CD14-positive monocyte (primary cell): ENCODE measurements around the gene EFCAB13. TPM values are rescaled to one million over a fixed set of nuclear protein-coding genes. Genes with fewer than 3 reads are reported as not detected.
"Not testable (repeated sequence)": the region's sequence is repeated elsewhere in the genome, so short reads cannot be mapped to it uniquely, and the experiment has no call there.

Experiments used
- DNase-seq, 3 donors: peaks; one replicate each; pipeline ENCODE4 v3.0.0-alpha.2; 2011 to 2022
- H2AFZ ChIP-seq: 2 replicates; pipeline ENCODE4 v1.6.0; 2012; ENCODE audit warnings: mild to moderate bottlenecking, low read depth, low read length, inconsistent platforms; ENCODE audit not compliant: insufficient read depth, poor library complexity, severe bottlenecking
- H3K27ac ChIP-seq, 2 donors: 1 replicate in 1 of 2; 2 replicates in 1 of 2; pipeline ENCODE4 v1.5.1; 2012 to 2013; ENCODE audit warnings: low read length in 2 of 2, control low read depth in 1 of 2, inconsistent platforms in 1 of 2, low read depth in 1 of 2, mild to moderate bottlenecking in 1 of 2
- H3K27me3 ChIP-seq, 2 donors: one replicate each; pipeline versions ENCODE4 v1.6.0 to v1.6.1; 2011 to 2013; ENCODE audit warnings: low read length in 2 of 2; ENCODE audit not compliant: control insufficient read depth in 2 of 2, insufficient read depth in 2 of 2
- H3K36me3 ChIP-seq, 2 donors: replicated peaks in 1 of 2; 1 replicate in 1 of 2; 2 replicates in 1 of 2; pipeline versions ENCODE4 v1.5.1 to v1.6.1; 2012 to 2013; ENCODE audit warnings: low read length in 2 of 2, control low read depth in 1 of 2, inconsistent platforms in 1 of 2, mild to moderate bottlenecking in 1 of 2; ENCODE audit not compliant: insufficient read depth in 2 of 2, control insufficient read depth in 1 of 2
- H3K4me1 ChIP-seq, 2 donors: 1 replicate in 1 of 2; 2 replicates in 1 of 2; pipeline versions ENCODE4 v1.5.1 to v1.6.1; 2012 to 2013; ENCODE audit warnings: low read length in 2 of 2, control low read depth in 1 of 2, inconsistent platforms in 1 of 2, mild to moderate bottlenecking in 1 of 2, moderate library complexity in 1 of 2; ENCODE audit not compliant: insufficient read depth in 2 of 2, control insufficient read depth in 1 of 2
- H3K4me2 ChIP-seq: replicated peaks from 2 replicates; pipeline ENCODE3; 2012; ENCODE audit warnings: low read length, moderate library complexity, mild to moderate bottlenecking; ENCODE audit not compliant: poor library complexity, severe bottlenecking; ENCODE audit errors: extremely low read depth
- H3K4me3 ChIP-seq, 3 experiments: fragments of 200-600 bp in 1 of 3; sonication (generic) in 1 of 3; replicated peaks in 1 of 3; 1 replicate in 2 of 3; 2 replicates in 1 of 3; pipeline ENCODE4 v1.5.1; 2011 to 2013; ENCODE audit warnings: low read length in 3 of 3, mild to moderate bottlenecking in 3 of 3, control low read depth in 2 of 3, low read depth in 2 of 3, inconsistent platforms in 1 of 3, moderate library complexity in 1 of 3
- H3K79me2 ChIP-seq: 2 replicates; pipeline ENCODE4 v1.6.0; 2012; ENCODE audit warnings: mild to moderate bottlenecking, control low read depth, inconsistent platforms, low read length, moderate library complexity; ENCODE audit not compliant: insufficient read depth
- H3K9ac ChIP-seq: 2 replicates; pipeline ENCODE4 v1.6.0; 2017; ENCODE audit warnings: low read length, mild to moderate bottlenecking; ENCODE audit not compliant: insufficient read depth, poor library complexity, severe bottlenecking
- H3K9me3 ChIP-seq, 2 donors: replicated peaks in 1 of 2; 1 replicate in 1 of 2; 2 replicates in 1 of 2; pipeline versions ENCODE4 v1.5.1 to v1.6.1; 2012 to 2013; ENCODE audit warnings: low read length in 2 of 2, control low read depth in 1 of 2; ENCODE audit not compliant: control insufficient read depth in 1 of 2, insufficient read depth in 1 of 2
- H4K20me1 ChIP-seq: 2 replicates; pipeline ENCODE4 v1.6.0; 2012; ENCODE audit warnings: mild to moderate bottlenecking, low read length, control low read depth, moderate library complexity; ENCODE audit not compliant: insufficient read depth
- H3K27ac Mint-ChIP-seq, 7 donors: one replicate each; pipeline ENCODE4 v1.8.0; 2020; ENCODE audit warnings: mild to moderate bottlenecking in 7 of 7, mixed read lengths in 7 of 7, moderate library complexity in 6 of 7, inconsistent platforms in 2 of 7
- H3K27me3 Mint-ChIP-seq, 3 donors: one replicate each; pipeline ENCODE4 v1.8.0; 2021 to 2022; ENCODE audit warnings: low read depth in 3 of 3, mild to moderate bottlenecking in 3 of 3, mixed read lengths in 3 of 3, moderate library complexity in 3 of 3, inconsistent platforms in 1 of 3
- H3K36me3 Mint-ChIP-seq, 2 donors: one replicate each; pipeline ENCODE4 v1.8.0; 2020; ENCODE audit warnings: mixed read lengths in 2 of 2, inconsistent platforms in 1 of 2, mild to moderate bottlenecking in 1 of 2
- H3K4me1 Mint-ChIP-seq: one replicate; pipeline ENCODE4 v1.8.0; 2020; ENCODE audit warnings: mild to moderate bottlenecking, mixed read lengths
- H3K4me3 Mint-ChIP-seq, 2 donors: one replicate each; pipeline ENCODE4 v1.8.0; 2020; ENCODE audit warnings: mild to moderate bottlenecking in 2 of 2, mixed read lengths in 2 of 2, moderate library complexity in 1 of 2
- H3K9me3 Mint-ChIP-seq, 7 donors: one replicate each; pipeline ENCODE4 v1.8.0; 2020 to 2022; ENCODE audit warnings: mixed read lengths in 7 of 7, mild to moderate bottlenecking in 6 of 7, moderate library complexity in 6 of 7, inconsistent platforms in 2 of 7
- CTCF ChIP-seq: fragments of 200-600 bp; IDR thresholded peaks from one replicate; pipeline ENCODE4 v1.8.0; 2022; ENCODE audit warnings: antibody characterized with exemption, mild to moderate bottlenecking
- WGBS: methylation state at CpG from one replicate; pipeline ENCODE4 v1.1.5; 2013; ENCODE audit warnings: missing lambda C conversion rate; ENCODE audit not compliant: insufficient coverage; 5-methylcytosine and 5-hydroxymethylcytosine counted together
- intact Hi-C, 2 donors: fragments of 100-400 bp; cut with micrococcal nuclease; formaldehyde crosslinking; loops; one replicate each; pipeline versions ENCODE4 v1.15.0 to v1.15.1; 2023
- polyA plus RNA-seq, 3 donors: library from polyadenylated mRNA; depleted of rRNA in 1 of 3; unstranded in 2 of 3; stranded (reverse) in 1 of 3; fragments of 300-500 nt in 2 of 3; fragments of >200 nt in 1 of 3; fragmentation: Illumina TruSeq in 2 of 3; gene quantifications; 1 replicate in 2 of 3; 2 replicates in 1 of 3; pipeline ENCODE4 v1.2.3, GENCODE V29; 2012 to 2021

Gene EFCAB13
- polyA plus RNA-seq, 3 donors, result 1.0 to 5.7 (median 3.5) TPM

GRCh38 chr17:47388825-47389224 lies 65.1 kb downstream of the EFCAB13 start:
- peaks cover 11 to 13% of the 10 kb centered on the region in 2 donors for H3K36me3 Mint-ChIP-seq
- H3K27ac Mint-ChIP-seq, result no peak overlapping the region
- Histone ChIP-seq H3K27me3 (no peaks in the 10 kb centered on the region), H3K4me3 (no peak overlapping the region), H3K4me1 (no peaks in the 10 kb centered on the region), H4K20me1 (no peaks in the 10 kb centered on the region), H3K9me3 (peaks cover 7 to 10% of the 10 kb centered on the region in 2 donors), H3K4me2 (no peak overlapping the region), H3K27ac (no peak overlapping the region), H3K79me2 (no peaks in the 10 kb centered on the region), H2AFZ (no peak overlapping the region), H3K36me3 (peaks cover 0 to 3% of the 10 kb centered on the region in 2 donors), H3K9ac (no peak overlapping the region)
- no peaks in the 10 kb centered on the region for H3K4me1 Mint-ChIP-seq
- intact Hi-C loops, result no loop called here
- TF ChIP-seq CTCF, result no peak
- no peaks in the 10 kb centered on the region for H3K27me3 Mint-ChIP-seq
- H3K4me3 Mint-ChIP-seq, result no peak overlapping the region
- H3K9me3 Mint-ChIP-seq, result peaks cover 7 to 25% (median 15%) of the 10 kb centered on the region in 7 donors
- no peak for DNase-seq

- H3K4me3 ChIP-seq, H3K4me1 ChIP-seq, H3K4me1 Mint-ChIP-seq, H3K9ac ChIP-seq, DNase-seq, H3K9me3 ChIP-seq, H3K27me3 Mint-ChIP-seq, H3K27me3 ChIP-seq, intact Hi-C loops, H3K9me3 Mint-ChIP-seq, H3K4me3 Mint-ChIP-seq, H4K20me1 ChIP-seq, H3K79me2 ChIP-seq, H3K27ac ChIP-seq, H3K36me3 ChIP-seq, H3K36me3 Mint-ChIP-seq, H3K4me2 ChIP-seq, H2AFZ ChIP-seq, H3K27ac Mint-ChIP-seq: not testable (repeated sequence)
- 100% methylated on average over 2 of the region's 49 CpGs for WGBS
These were observed 73.9 kb downstream of the EFCAB13 start for GRCh38 chr17:47397532-47398128.
